HG03558 (cell line): Measurements from ENCODE around the gene MYT1.

Experiments
- ATAC-seq: cut with Tn5 transposase; IDR thresholded peaks from one replicate; pipeline ENCODE4 v1.9.1; 2021; ENCODE audit warnings: moderate number of reproducible peaks; ENCODE audit not compliant: unreplicated experiment; ENCODE audit errors: extremely low read depth

Gene MYT1

DNA sequence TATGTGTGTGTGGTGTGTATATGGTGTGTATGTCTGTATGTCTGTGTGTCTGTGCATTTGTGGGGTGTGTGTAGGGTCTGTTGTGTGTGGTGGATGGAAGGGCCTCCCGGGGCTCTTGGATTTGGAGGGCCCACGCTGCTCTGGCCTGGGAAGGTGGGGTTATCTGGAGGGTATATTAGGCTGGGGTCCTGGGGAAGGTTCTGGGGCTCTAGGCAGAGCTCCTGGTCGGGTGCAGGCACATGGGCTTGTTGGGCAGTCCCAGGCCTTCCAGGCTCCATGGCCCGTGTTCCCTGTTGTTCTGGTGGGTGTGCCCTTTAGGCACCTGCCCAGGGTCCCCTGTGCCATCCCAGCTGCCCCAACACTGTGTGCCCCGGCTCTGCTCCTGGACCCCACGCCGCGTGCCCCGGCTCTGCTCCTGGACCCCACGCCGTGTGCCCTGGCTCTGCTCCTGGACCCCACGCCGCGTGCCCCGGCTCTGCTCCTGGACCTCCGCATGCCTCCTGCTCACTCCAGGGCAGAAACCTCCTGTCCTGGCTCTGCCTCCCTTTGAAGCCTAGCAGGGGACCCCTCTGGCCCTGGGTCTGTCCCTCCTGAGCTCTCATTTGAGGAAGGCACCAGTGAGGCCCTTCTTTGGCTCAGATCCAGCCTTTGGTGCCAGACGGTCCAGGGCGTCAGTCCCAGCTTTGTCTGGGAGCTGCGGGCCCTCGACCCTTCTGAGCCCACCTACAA lies 10.2 kb upstream of the MYT1 start:
- ATAC-seq: no peak

DNA sequence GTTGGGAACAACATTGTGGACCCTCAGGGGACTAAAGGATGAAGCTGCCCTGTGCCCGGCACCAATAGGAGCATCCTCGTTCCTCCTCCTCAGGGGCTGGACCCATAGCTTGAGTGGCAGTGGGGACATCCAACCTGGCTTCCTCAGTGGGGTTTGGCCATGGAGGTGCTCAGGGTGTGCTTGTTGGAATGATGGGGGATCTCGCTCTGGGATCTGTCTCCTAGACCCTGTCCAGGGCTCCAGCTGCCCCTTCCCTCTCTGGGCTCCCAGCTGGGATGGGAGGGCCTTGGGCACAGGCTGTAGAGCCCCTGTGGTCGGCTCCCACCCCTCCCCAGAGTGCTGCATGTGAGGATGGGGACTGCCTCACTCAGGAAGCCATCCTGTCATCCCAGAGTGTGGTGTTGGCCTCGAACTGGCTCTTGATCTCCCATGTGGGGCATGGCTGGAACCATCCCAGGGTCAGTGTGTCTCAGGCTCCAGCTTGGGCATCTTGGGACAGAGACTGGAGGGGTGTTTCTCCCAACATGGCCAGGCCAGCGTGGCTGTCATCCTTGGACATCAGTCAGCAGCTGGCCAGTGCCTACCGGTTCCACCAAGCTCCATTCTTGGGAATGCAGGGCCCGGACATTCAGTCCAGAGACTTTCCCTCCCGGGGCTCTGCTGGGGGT lies 9.5 kb upstream of the MYT1 start:
- no peak for ATAC-seq

DNA sequence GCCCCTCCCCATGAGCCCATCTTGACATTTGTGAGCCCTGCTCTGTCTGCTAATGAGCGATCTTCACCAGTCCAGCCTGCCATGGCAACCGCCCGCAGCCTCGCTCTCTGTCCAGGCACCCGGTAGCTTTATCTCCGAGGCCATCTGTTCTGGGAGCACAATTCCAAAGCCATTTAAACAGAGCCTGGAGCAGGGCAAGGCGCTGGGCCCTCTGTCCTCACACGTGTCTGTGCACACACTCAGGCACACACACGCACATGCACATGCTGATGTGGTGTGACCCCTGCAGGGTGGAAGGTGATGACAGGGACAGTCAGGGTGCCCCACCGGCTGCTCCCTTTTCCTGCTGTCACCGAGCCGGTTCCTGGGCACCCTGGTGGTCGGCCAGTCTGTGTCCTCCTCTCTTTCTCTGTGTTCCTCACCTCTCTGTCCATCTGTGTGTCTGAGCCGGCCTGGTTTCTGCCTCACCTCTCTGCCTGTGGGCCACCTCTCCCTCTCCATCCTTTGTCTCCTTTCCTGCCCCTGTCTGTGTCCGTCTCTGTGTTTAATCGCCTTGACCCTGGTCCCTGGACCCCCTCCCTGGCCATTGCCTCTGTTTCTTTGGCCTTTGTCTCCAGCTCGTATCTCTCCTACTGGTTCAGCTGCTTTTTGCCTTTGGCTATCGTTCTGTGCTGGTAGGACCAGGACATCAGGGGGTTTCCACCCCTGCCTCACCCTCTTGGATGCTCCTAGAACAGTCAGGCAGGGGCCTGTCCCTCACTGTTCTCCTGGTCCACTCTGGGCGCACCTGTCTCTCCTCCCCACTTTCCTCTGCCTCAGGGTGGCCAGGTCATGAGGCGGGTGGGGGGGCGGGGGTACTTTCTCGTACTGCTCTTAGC lies 8.8 kb upstream of the MYT1 start:
- ATAC-seq: no peak

DNA sequence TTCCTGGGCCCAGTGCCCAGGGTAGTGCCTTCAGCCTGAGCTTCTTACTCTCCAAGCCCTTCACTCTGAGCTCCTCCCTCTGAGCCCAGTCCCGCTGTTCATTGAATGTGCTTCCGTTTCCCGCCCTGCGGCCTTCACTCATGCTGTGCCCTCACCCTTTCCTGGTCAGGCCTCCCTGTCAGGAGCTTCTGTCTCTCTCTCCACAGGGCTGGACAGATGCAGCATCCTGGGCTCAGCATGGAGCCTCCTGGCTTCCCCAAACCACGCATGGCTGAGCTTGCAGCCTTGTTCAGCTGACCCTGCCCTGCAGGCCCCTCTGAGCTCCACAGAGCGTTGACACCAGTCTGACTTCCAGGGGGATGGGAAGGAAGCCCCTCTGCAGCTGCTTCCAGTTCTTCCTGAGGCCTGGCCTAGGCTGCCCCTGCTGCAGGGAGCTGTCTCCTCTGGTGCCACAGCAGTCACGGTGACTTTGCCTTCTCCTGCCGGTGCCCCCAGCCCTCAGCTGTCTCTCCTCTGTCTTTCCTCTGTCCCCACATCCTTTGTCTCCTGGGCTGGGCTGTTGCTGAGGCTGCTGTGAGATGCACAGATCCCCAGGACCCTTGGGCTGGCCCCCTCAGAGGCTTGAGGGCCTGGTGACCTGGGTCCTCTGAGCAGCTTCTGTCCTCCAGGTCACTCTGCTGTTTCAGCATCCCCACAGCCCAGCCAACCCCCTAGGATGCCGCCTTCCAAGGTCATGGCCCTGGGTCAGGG lies 7.9 kb upstream of the MYT1 start:
- no peak for ATAC-seq

DNA sequence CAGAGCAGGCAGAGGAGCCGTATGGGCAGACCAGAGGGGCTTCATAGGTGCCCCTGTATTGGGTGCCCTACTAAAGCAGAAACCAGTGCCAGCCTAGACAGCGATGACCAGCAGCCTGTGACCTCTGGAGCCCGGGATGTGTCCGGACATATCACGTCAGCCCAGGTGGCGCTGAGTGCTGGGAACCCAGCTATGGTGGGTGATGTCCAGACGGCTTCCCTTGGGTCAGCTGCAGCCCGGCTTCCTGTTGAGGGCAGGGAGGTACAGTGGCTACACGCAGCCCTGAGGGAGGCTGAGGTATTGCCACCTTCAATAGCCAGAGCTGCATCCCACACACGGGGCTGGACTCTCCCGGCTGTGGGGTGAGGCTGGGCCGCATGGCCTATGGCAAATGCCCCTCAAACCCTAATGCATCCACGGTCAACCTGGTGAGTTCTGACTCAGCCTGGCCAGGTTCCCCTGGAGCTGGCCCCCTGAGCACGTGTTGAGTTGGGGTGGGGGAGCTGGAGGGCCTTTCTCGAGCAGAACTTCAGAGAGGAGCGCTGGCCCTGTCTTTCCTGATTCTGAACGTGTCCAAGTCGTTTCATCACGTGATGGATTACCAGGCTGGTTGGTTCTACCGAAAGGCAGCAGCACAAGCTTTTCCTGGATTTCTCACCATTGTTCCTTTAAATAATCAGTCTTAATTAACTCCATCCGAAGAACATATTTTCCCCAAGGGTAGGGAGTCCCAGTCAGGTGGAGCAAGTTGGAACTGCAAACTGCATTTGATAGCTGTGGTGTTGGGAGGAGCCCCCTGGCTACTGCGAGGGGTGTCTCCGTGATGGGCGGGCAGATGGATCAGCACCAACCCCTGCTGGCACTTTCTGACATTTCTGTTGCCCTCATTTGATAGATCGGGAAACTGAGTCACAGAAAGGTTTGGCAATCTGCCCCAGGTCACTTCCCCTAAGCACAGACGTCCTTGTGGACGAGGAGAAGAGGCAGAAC lies 7.1 kb upstream of the MYT1 start:
- no peak for ATAC-seq

DNA sequence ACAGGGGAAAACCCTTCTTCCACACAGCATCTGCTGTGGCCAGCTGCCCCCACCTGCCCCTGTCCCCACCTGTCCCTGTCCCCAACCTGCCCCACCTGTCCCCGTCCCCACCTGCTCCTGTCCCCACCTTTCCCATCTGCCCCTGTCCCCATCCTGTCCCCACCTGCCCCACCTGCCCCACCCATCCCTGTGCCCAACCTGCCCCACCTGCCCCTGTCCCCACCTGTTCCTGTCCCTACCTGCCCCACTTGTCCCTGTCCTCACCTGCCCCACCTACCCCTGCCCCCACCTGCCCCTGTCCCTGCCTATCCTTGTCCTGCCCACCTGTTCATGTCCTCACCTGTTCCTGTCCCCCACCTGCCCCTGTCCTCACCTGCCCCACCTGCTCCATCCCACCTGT lies 6.4 kb upstream of the MYT1 start:
- ATAC-seq: no peak

DNA sequence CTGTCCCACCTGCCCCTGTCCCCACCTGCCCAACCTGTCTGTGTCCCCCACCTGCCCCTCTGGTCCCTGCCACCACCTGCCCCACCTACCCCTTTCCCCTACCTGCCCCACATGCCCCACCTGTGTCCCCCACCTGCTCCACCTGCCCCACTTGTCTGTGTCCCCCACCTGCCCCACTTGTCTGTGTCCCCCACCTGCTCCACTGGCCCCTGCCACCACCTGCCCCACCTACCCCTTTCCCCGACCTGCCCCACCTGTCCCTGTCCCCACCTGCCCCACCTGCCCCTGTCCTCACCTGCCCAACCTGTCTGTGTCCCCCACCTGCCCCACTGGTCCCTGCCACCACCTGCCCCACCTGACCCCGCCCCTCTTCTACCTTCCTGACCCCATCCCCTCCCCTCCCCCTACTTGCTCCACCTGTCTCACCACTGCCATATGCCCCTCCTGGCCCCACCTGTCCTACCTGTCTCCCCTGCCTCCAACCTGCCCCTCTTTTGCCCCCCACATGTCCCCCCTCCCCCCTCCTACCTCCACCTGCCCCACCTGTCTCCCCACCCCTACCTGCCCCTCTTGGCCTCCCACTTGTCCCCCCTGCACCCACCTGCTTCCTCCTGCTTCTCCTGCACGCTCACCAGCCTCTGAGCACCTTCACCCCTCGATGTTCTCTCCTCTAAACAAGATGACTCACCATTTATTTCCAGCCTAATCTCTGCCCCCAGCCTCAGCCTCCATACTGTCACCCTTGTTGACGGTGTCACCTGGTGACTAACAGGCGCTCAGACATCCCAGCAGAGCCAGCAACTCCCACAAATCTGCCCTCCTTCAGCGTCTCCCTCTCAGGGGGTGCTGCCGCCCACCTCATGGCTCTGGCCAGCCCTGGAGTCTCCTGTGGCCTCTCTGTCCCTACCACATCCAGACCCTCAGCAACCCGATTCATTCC lies 5.6 kb upstream of the MYT1 start:
- ATAC-seq: no peak

DNA sequence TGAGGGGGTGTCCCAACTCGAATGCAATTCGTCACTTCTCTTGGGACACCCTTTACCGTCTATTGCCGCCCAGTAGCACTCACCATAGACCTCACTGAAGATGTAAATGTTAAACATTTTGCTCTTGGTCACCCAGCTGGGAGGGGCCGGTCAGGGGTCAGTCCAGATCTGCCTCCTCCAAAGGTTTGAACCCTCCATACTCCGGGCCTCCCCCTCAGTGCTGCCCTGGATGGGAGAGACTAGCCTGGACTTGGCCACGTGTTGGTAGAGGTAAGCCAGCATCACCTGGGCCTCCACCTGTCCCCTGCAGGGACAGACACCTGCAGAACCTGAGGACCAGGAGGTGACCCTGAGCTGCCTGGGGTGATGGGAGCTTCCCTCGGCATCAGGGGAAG lies 5.0 kb upstream of the MYT1 start:
- ATAC-seq: no peak

DNA sequence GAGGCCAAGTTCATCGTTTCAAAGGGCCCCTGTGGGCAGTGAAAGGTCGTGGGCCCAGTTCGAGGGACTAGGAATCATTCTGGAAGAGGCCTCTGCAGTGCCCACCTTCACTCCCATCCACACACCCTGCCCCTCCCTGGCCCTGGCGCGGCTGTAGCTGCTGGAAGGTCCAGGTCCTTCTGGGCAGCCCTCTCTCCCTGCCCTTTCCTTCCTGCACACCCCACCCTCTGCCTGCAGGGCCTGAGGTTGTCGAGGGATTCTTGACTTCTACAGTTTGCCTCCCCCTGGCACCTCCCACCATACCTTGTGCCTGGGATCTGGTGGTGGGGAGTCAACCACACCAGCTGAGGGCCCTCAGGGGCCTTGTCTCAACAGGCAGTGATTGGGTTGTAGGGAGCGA lies 4.5 kb upstream of the MYT1 start:
- no peak for ATAC-seq

DNA sequence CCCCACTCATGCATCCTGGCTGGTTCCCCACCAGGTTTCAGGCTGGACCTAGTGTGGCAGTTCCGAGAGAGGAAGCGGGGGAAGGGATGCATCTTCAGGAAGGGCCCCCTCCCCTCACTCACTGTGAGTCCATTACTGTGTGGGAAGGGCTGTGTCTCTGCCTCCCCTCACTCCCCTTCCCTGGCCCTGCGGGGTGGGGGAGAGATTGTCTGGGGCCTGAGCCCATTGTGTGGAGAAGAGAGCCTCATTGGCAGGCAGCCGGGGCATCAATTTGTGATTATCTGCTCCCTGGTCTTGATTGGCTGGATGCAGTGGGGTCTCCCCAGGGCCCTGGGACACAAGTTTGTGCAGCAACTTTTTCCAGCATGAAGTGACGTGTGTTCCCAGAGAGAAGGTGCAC lies 4.1 kb upstream of the MYT1 start:
- no peak for ATAC-seq

DNA sequence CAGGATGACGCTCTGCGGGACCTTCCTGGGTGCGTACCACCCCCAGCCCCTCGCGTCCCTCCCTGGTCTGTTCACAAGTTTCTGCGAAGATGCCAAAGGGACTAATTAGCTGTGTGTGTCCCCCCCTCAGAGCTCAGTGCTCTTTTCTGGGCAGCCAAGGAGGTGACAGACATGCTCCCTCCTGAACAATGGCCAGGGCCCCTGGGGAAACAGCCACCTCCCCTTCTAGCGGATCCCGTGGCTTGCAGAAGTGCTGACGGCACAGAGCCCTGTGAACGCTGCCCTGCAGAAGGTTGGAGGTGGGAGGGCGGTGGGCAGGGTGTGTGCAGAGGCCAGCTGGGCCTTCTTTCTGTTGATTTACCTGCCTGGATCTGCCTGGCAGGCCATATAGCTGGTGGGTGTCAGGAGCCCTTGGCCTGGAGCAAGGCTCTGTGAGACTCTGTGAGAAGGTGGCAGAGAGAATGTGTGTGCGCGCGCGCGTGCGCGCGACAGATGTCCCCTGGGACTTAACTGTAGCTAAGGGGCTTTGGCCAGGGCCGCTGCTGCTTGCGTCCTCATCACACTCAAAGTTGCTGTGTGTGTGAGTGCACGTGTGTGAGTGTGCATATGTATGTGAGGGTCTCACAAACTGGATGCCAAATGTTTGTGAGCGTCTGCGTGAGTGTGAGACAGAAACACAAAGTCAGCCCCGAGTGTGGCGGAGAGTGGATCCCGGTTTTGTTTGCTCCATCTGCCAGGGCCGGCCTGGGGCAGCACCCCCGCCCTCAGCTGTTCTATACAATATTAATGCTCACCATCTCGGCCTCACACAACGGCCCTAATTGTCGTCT lies 3.5 kb upstream of the MYT1 start:
- no peak for ATAC-seq

DNA sequence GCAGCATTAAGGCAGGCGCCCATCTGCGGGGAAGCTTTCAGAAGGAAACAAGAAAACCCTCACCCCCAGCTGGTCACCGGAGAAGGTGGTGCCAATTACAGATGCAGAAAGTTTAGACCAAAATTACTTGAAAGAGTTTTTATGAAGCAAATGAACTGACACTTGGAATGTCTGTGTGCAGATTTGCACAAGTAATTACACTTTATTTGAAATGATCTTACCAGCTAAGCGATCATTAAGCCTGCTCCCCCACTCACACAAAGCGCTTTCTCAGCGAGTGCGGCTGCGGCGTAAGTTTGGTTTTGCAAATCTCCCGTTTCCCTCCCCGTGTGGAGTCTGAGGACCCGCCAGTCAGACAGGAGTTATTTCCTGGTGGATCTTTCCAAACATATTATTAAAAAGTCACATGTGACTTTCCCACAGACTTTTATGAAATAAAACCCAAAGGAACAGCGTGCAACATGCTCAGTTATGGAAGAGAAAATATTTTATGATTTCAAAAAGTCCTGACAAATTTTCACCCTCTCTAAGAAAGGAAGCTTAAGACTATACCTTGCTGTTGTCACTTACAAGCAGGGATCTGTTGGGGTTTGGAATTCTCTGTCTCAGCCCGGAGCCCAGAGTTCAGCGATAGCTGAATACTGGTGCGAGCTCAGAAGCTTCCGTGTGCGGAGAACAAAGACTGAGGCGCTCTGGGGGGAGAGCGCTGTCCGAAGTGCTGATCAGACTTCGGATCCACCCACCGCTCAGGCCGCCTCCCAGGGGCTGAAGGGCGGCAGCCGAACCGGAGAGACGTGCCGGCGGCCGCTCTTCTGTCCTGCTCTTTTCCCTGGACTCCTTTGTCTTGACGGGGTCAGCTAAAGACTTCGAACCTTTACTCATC lies 2.7 kb upstream of the MYT1 start:
- no peak for ATAC-seq

DNA sequence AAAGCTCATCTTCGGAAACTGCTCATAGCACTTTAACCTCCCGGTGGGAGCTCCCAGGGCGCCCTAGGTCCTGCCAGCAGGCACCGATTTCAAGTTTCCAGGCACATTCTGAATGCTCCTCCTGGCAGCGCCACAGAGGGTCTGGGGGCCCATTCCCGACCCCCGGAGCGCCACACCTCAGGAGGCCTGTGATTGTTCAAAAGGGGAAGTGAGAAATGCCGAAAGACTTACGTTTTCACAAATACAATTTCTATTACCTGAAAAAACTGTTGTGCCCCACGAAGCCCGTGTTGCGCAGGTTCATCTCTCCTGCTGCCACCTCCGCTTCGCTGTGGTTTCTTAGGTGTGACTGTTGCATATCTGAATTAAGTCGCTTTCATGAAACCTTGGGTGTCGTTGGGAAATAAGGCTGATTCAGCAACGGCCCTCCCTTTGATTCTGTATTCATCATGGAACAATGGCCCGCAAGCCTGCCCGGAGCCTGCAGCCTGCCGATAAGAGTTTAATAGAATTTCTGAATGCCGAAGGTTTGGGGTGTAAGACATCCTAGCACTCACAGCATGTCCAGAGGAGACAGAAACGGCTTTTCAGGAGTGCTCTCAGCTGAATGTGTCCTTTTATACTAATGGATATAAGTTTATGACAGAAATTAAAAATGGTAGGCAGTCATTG lies 1.9 kb upstream of the MYT1 start:
- no peak for ATAC-seq

DNA sequence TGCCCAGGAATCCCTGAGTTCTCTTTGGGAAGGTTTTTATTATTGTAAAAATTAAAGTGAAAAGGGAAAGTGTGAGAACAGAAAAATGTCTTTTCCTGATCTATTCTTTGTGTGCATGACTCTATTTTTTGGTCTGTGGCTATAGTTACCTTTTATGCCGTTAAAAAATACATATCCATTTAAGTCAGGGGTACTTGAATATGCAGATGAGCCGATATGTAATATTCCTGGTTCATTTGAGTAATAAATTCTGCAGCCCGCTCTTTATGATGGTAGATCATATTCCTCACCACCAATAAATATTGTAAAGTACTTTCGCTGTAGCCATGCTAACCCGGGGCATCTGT lies 503 bp upstream of the MYT1 start:
- no peak for ATAC-seq

DNA sequence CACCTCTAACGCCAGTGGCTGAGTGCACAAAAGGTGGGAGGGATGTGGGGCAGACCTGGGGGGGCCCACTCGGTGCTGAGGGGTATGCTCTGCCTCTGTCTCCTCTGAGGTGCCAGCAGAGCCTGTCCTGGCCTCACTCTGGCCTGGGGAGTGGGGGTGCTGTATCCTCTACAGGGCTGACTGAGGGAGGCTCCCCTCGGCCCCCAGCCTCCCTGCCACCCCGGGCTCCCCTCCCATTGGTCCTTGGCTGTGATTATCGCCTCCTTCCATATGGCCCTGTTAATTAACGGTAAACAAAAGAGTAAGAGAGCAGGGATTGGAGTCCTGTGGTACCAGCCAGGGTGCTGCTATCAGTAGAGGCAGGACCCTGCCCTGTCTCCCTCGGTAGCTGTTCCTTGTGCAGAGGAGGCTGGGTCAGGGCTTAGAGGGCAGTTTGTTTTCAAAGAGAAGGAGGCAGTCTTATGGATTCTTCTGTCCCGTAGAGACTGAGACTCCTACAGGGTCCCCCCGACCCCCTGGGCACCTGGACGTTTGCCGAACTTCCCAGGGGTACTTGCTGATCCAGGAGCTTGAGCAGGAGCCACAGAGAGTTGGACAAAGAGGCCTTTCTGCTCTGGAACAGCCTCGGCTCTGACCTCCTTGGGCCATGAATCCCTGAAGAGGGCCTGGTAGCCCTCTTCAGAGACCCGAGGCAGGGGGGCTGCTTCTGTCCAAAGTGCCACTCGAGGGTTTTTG lies 1.8 kb downstream of the MYT1 start:
- ATAC-seq: no peak
